ENCODE data around the gene CANT1.

The CANT1 gene

GRCh38 chr17:79008666-79009387 lies 737 bp downstream of the CANT1 start:
- peak overlapping the region; percentile 98 for H3K27ac ChIP-seq
- TF ChIP-seq ZFX (IDR thresholded peaks at IDR 0.05) (no peak), CTCF (conservative IDR thresholded peaks at IDR 0.05) (no peak)

- no peak for TF ChIP-seq CTCF (conservative IDR thresholded peaks at IDR 0.05)
- TF ChIP-seq ZFX (IDR thresholded peaks at IDR 0.05), result no peak
These were observed 1.8 kb downstream of the CANT1 start for GRCh38 chr17:79007504-79008381.

GRCh38 chr17:79006794-79007503 lies 2.6 kb downstream of the CANT1 start:
- TF ChIP-seq CTCF (conservative IDR thresholded peaks at IDR 0.05), result no peak
- TF ChIP-seq ZFX (IDR thresholded peaks at IDR 0.05), result no peak
- H3K27ac ChIP-seq, result peak overlapping the region; percentile 98

More at GRCh38 chr17:79007504-79008381, 1.8 kb downstream of the CANT1 start:
- peak overlapping the region; percentile 98 for H3K27ac ChIP-seq

- no peak for TF ChIP-seq CTCF (conservative IDR thresholded peaks at IDR 0.05)
- no peak for TF ChIP-seq ZFX (IDR thresholded peaks at IDR 0.05)
- peak overlapping the region; percentile 98 for H3K27ac ChIP-seq
These were observed 3.5 kb downstream of the CANT1 start for GRCh38 chr17:79006046-79006445.

GRCh38 chr17:79005063-79005861 lies 4.3 kb downstream of the CANT1 start:
- TF ChIP-seq CTCF (conservative IDR thresholded peaks at IDR 0.05), result no peak
- TF ChIP-seq ZFX (IDR thresholded peaks at IDR 0.05), result peak; percentile 63; the same call in 1 of the 2 replicates
- peak overlapping the region; percentile 98 for H3K27ac ChIP-seq

GRCh38 chr17:79003661-79004411 lies 5.7 kb downstream of the CANT1 start:
- peak overlapping the region; percentile 89 for H3K27ac ChIP-seq
- TF ChIP-seq ZFX (IDR thresholded peaks at IDR 0.05) (no peak), CTCF (conservative IDR thresholded peaks at IDR 0.05) (no peak)
